Parathyroid adenoma (tissue), 2 donors: ENCODE measurements around the gene DLG2.

ENCODE experiments used
- H2AFZ ChIP-seq: fragments of 300-600 bp; sonication (generic); one replicate; pipeline ENCODE4 v1.7.0; 2017; ENCODE audit warnings: antibody characterized with exemption, mild to moderate bottlenecking
- H3K27ac ChIP-seq: fragments of 300-600 bp; sonication (generic); one replicate; pipeline ENCODE4 v1.7.0; 2017
- H3K27me3 ChIP-seq: fragments of 300-600 bp; sonication (generic); one replicate; pipeline ENCODE4 v1.7.0; 2017; ENCODE audit warnings: low read length; ENCODE audit not compliant: control insufficient read depth, insufficient read depth
- H3K36me3 ChIP-seq: fragments of 300-600 bp; sonication (generic); one replicate; pipeline ENCODE4 v1.7.0; 2017; ENCODE audit warnings: low read length; ENCODE audit not compliant: control insufficient read depth, insufficient read depth
- H3K4me1 ChIP-seq: fragments of 300-600 bp; sonication (generic); one replicate; pipeline ENCODE4 v1.7.0; 2017; ENCODE audit warnings: control low read depth
- H3K4me2 ChIP-seq: fragments of 300-600 bp; sonication (generic); one replicate; pipeline ENCODE4 v1.7.0; 2017; ENCODE audit warnings: low read length
- H3K4me3 ChIP-seq: fragments of 300-600 bp; sonication (generic); one replicate; pipeline ENCODE4 v1.7.0; 2017; ENCODE audit warnings: low read depth, low read length
- H3K79me2 ChIP-seq: fragments of 300-600 bp; sonication (generic); one replicate; pipeline ENCODE4 v1.7.0; 2017; ENCODE audit warnings: control low read depth
- H3K9ac ChIP-seq: fragments of 300-600 bp; sonication (generic); one replicate; pipeline ENCODE4 v1.7.0; 2017; ENCODE audit warnings: mild to moderate bottlenecking
- H3K9me3 ChIP-seq: fragments of 300-600 bp; sonication (generic); one replicate; pipeline ENCODE4 v1.7.0; 2017; ENCODE audit warnings: low read length; ENCODE audit not compliant: control insufficient read depth
- CTCF ChIP-seq: fragments of 300-600 bp; sonication (generic); IDR thresholded peaks from one replicate; pipeline ENCODE4 v1.7.0; 2017; ENCODE audit warnings: antibody characterized with exemption, mild to moderate bottlenecking
- donor health status: primary hyperparathyroidism.

DLG2 gene

GRCh38 chr11:83480811-83481210 lies 2146.3 kb downstream of the DLG2 start:
- TF ChIP-seq CTCF = no peak
- H3K27me3 ChIP-seq = no peaks in the 10 kb centered on the region
- no peak overlapping the region for H2AFZ ChIP-seq

GRCh38 chr11:83480251-83480650 lies 2146.9 kb downstream of the DLG2 start:
- Histone ChIP-seq H3K4me2 (peak overlapping the region; percentile 21), H3K4me1 (peaks cover 2% of the 10 kb centered on the region), H2AFZ (no peak overlapping the region), H3K36me3 (no peaks in the 10 kb centered on the region), H3K27ac (no peak overlapping the region), H3K27me3 (no peaks in the 10 kb centered on the region), H3K9ac (no peak overlapping the region), H3K9me3 (no peaks in the 10 kb centered on the region), H3K4me3 (no peak overlapping the region), H3K79me2 (no peaks in the 10 kb centered on the region)
- no peak for TF ChIP-seq CTCF

More at GRCh38 chr11:83480811-83481210, 2146.3 kb downstream of the DLG2 start:
- Histone ChIP-seq H3K4me1 (peaks cover 2% of the 10 kb centered on the region), H3K27ac (no peak overlapping the region), H3K9ac (no peak overlapping the region), H3K4me2 (peak overlapping the region; percentile 21), H3K36me3 (no peaks in the 10 kb centered on the region), H3K9me3 (no peaks in the 10 kb centered on the region), H3K79me2 (no peaks in the 10 kb centered on the region), H3K4me3 (no peak overlapping the region)

- no peak for TF ChIP-seq CTCF
- H3K27me3 ChIP-seq = no peaks in the 10 kb centered on the region
- no peak overlapping the region for H3K27ac ChIP-seq
- no peaks in the 10 kb centered on the region for H3K79me2 ChIP-seq
- no peaks in the 10 kb centered on the region for H3K36me3 ChIP-seq
- no peak overlapping the region for H3K4me3 ChIP-seq
- no peak overlapping the region for H3K4me2 ChIP-seq
- no peak overlapping the region for H2AFZ ChIP-seq
- no peaks in the 10 kb centered on the region for H3K9me3 ChIP-seq
- peaks cover 6% of the 10 kb centered on the region for H3K4me1 ChIP-seq
- no peak overlapping the region for H3K9ac ChIP-seq
These were observed 2149.4 kb downstream of the DLG2 start for GRCh38 chr11:83477772-83478171.

GRCh38 chr11:83475760-83476159 lies 2151.4 kb downstream of the DLG2 start:
- Histone ChIP-seq H3K4me3 (no peak overlapping the region), H3K9me3 (no peaks in the 10 kb centered on the region), H3K36me3 (no peaks in the 10 kb centered on the region), H3K9ac (no peak overlapping the region), H3K79me2 (no peaks in the 10 kb centered on the region), H3K4me2 (no peak overlapping the region), H3K27ac (no peak overlapping the region), H2AFZ (no peak overlapping the region), H3K27me3 (no peaks in the 10 kb centered on the region), H3K4me1 (peaks cover 6% of the 10 kb centered on the region)
- TF ChIP-seq CTCF = no peak

GRCh38 chr11:83473743-83474142 lies 2153.4 kb downstream of the DLG2 start:
- Histone ChIP-seq H3K4me3 (no peak overlapping the region), H3K4me2 (no peak overlapping the region), H3K36me3 (no peaks in the 10 kb centered on the region), H3K27ac (no peak overlapping the region), H3K79me2 (no peaks in the 10 kb centered on the region), H2AFZ (no peak overlapping the region), H3K9me3 (no peaks in the 10 kb centered on the region), H3K27me3 (no peaks in the 10 kb centered on the region), H3K9ac (no peak overlapping the region), H3K4me1 (peaks cover 4% of the 10 kb centered on the region)
- TF ChIP-seq CTCF = no peak
